NB4 (cell line): ENCODE results near the gene RGS17.
A peak's percentile ranks its signal among the peaks of the same experiment; 100 is the strongest.

Experiments used
- DNase-seq: peaks from one replicate; pipeline ENCODE4 v3.0.0; 2010; ENCODE audit warnings: low read depth
- H3K4me3 ChIP-seq: one replicate; pipeline ENCODE4 v1.5.1; 2011; ENCODE audit warnings: mild to moderate bottlenecking, low read depth, low read length, moderate library complexity
- MYC ChIP-seq: IDR thresholded peaks from 2 replicates; pipeline ENCODE4 v1.6.1; 2011; ENCODE audit warnings: low read depth, low read length
- POLR2A ChIP-seq: IDR thresholded peaks from 2 replicates; pipeline ENCODE4 v1.6.1; 2011; ENCODE audit warnings: mild to moderate bottlenecking; ENCODE audit not compliant: insufficient read length; ENCODE audit errors: extremely low read depth
- TF ChIP-seq, protein P1 (sequence below): IDR thresholded peaks from one replicate; pipeline ENCODE4 v1.5.1; 2012; ENCODE audit warnings: low read depth, low read length
- TF ChIP-seq, protein P2 (sequence below): IDR thresholded peaks from 2 replicates; pipeline ENCODE4 v1.6.1; 2011; ENCODE audit warnings: low read depth, low read length

Gene RGS17

DNA sequence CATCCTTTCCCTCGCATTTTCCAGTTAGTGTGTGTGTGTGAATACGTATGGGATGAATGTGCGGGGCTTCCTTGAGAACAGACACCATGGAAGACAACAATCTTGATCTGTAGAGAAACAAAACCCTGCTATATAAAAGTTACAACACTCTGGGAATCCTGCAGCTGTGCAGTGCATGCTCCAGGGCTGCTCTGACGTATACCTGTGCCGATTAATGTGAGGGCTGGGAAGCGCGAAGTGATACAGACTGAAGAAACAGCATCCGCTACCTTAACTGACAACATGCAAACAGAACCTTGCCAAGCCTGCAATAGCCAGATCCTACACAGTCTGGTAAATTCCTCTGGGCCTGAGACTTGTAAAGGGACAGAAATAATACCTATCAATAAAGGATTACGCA, 96.9 kb downstream of the RGS17 start:
- no peak for TF ChIP-seq POLR2A
- no peak for DNase-seq
- no peak overlapping the region for H3K4me3 ChIP-seq

DNA sequence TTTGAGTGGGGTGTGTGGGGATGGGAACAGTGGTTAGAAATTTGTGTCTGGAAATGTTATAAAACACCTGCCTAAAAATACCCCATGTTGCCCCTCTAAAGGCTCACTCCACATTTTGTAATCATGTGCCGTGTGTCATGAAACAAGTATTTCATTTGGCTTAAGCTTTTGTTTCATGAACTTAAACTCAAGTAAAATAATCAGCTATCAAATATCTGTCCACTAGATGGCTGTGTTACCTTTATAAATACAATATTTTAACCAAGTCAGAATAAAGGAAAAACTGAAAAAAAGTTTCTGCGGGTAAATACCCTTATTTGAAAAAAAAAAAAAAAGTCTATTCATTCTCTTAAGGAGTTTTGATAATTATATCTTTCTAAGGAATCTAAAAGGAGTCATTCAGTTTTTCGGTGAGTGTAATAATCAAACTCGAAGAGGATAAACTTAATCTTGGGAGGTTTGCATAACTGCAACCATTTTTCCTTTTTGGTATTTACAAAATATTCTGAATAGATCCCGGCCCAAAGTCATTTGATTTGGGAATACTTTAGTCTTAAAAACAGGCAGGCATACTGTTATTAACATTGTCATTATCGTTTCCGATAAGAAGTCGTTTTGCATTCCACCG, 98.7 kb downstream of the RGS17 start:
- DNase-seq: peak; percentile 39

DNA sequence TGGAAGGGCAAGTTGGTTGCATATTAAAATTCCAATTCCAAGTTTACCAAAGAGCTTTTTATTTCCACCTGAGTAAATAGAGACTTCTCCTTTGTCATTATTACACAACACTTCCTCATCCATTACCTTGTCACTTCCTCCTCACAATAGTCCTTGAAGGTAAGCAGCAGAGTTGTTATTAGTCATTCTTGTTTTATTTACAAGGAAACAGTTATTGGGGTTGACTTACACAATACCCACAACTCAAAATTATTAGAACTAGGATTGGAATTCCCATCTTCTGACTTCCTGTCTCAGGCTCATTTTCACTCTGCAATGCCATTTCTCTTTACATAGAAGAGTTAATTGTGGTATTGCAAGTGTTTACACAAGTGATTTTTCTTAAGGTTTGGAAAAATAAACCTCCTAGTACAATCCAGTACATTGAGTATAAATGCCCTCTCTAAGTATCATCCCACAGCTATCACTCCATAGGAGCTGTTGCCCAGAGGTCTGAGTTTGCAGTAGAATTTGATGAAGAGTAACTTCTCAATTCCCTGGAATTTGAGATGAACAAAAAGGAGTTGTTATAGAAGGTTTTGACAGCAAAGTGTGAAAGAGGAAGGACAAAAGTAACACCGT, 99.6 kb downstream of the RGS17 start:
- TF ChIP-seq, protein P1, sequence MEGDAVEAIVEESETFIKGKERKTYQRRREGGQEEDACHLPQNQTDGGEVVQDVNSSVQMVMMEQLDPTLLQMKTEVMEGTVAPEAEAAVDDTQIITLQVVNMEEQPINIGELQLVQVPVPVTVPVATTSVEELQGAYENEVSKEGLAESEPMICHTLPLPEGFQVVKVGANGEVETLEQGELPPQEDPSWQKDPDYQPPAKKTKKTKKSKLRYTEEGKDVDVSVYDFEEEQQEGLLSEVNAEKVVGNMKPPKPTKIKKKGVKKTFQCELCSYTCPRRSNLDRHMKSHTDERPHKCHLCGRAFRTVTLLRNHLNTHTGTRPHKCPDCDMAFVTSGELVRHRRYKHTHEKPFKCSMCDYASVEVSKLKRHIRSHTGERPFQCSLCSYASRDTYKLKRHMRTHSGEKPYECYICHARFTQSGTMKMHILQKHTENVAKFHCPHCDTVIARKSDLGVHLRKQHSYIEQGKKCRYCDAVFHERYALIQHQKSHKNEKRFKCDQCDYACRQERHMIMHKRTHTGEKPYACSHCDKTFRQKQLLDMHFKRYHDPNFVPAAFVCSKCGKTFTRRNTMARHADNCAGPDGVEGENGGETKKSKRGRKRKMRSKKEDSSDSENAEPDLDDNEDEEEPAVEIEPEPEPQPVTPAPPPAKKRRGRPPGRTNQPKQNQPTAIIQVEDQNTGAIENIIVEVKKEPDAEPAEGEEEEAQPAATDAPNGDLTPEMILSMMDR: no peak
- TF ChIP-seq, protein P2, sequence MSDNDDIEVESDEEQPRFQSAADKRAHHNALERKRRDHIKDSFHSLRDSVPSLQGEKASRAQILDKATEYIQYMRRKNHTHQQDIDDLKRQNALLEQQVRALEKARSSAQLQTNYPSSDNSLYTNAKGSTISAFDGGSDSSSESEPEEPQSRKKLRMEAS: no peak
- TF ChIP-seq POLR2A (no peak), MYC (no peak)
- H3K4me3 ChIP-seq: no peak overlapping the region
- DNase-seq: no peak

More for the DNA sequence above, 98.7 kb downstream of the RGS17 start:
- TF ChIP-seq, protein P1: no peak
- TF ChIP-seq, protein P2: no peak
- TF ChIP-seq MYC: no peak
- TF ChIP-seq POLR2A: no peak
- no peak overlapping the region for H3K4me3 ChIP-seq

DNA sequence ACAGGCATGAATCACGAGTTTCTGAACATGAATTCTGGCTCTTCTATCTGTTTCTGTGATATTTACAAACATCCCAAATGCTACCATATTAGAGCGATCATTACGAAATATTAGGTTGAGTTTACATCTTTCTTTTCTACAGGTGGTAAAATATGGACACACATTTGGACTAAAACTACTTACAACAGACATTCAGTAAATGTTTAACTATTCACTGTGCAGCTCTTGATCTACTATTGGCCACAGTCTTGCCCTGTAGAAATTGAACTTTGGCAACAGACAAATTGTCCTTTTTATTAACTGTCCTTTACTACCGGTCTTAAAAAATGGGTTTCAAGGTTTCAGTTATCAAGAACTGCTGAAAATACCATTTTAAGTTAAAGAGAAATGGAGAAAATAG, 102.1 kb downstream of the RGS17 start:
- H3K4me3 ChIP-seq: no peak overlapping the region
- TF ChIP-seq, protein P1: no peak
- TF ChIP-seq, protein P2: no peak
- TF ChIP-seq MYC: no peak
- no peak for TF ChIP-seq POLR2A
- no peak for DNase-seq

DNA sequence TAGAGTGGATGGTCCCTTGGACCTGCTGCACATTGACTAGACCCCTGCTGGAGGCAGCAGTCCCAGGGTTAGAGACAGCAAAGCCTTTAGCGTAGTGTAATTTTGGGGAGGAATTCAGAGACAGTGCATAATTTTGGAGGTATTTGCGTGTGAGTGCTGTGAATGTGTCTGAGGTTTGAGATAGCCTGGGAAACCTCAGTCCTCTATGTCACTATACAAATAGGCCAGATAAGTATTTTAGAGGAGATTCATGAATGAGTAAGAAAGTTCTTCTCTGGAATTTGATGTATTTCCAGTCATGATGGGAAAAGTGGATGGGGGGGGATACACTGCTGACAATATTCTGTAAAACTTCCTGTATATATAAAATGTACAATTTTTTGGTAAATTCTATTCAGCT, 102.8 kb downstream of the RGS17 start:
- DNase-seq: no peak
- TF ChIP-seq, protein P2: no peak
- TF ChIP-seq, protein P1: no peak
- no peak for TF ChIP-seq MYC
- TF ChIP-seq POLR2A: no peak
- H3K4me3 ChIP-seq: no peak overlapping the region

DNA sequence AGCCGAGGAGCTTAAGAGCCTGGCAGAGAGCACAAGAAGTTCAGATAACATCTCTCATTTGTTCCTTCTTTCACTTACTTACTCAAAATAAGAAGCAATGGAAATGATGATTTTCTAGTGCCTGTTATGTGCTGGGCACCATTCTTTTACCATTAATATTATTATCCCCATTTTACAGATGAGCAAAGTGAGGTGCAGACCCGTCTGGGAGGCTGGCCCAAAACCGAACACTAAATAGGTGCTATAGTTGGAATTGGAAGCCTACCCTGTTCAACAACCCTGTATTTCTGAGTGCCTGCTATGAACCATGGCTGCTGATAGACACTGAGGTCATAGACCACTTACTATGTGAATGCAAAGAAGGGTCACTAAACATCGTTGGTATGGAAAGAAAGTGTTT, 103.6 kb downstream of the RGS17 start:
- TF ChIP-seq MYC (no peak), POLR2A (no peak)
- TF ChIP-seq, protein P1: no peak
- TF ChIP-seq, protein P2: no peak

More for the DNA sequence above, 103.6 kb downstream of the RGS17 start:
- H3K4me3 ChIP-seq: no peak overlapping the region
- DNase-seq: no peak
